Measurements from ENCODE around the gene SKAP2.
A peak's percentile ranks its signal among the peaks of the same experiment; 100 is the strongest.

SKAP2 gene

GRCh38 chr7:26696161-26696560, 168.2 kb downstream of the SKAP2 start:
- no peak for DNase-seq

GRCh38 chr7:26694713-26695112, 169.7 kb downstream of the SKAP2 start:
- no peak for DNase-seq

GRCh38 chr7:26694141-26694540, 170.2 kb downstream of the SKAP2 start:
- DNase-seq: no peak

- DNase-seq: no peak
Observed at GRCh38 chr7:26691886-26692285, 172.5 kb downstream of the SKAP2 start.

GRCh38 chr7:26691406-26691805, 173.0 kb downstream of the SKAP2 start:
- DNase-seq: no peak

GRCh38 chr7:26690135-26690805, 174.1 kb downstream of the SKAP2 start:
- DNase-seq: no peak

- no peak for DNase-seq
Observed at GRCh38 chr7:26688936-26689506, 175.4 kb downstream of the SKAP2 start.

GRCh38 chr7:26688388-26688787, 176.0 kb downstream of the SKAP2 start:
- DNase-seq: no peak

- DNase-seq: no peak
Observed at GRCh38 chr7:26687032-26687431, 177.4 kb downstream of the SKAP2 start.

GRCh38 chr7:26686448-26686981, 177.9 kb downstream of the SKAP2 start:
- DNase-seq: peak in 1 of 51 donors; percentile 2

- no peak for DNase-seq
Observed at GRCh38 chr7:26685606-26686005, 178.8 kb downstream of the SKAP2 start.

GRCh38 chr7:26684447-26684846, 179.9 kb downstream of the SKAP2 start:
- DNase-seq: no peak

- DNase-seq: no peak
Observed at GRCh38 chr7:26683277-26683676, 181.1 kb downstream of the SKAP2 start.

- DNase-seq: peak in 1 of 51 donors; percentile 3
Observed at GRCh38 chr7:26681819-26682418, 182.5 kb downstream of the SKAP2 start.

GRCh38 chr7:26680587-26680986, 183.8 kb downstream of the SKAP2 start:
- no peak for DNase-seq

GRCh38 chr7:26675143-26675887, 189.1 kb downstream of the SKAP2 start:
- no peak for DNase-seq

- DNase-seq: no peak
Observed at GRCh38 chr7:26673858-26674257, 190.5 kb downstream of the SKAP2 start.

- no peak for DNase-seq
Observed at GRCh38 chr7:26673271-26673670, 191.1 kb downstream of the SKAP2 start.

- DNase-seq: no peak
Observed at GRCh38 chr7:26670841-26671240, 193.5 kb downstream of the SKAP2 start.

- DNase-seq: no peak
Observed at GRCh38 chr7:26670290-26670689, 194.1 kb downstream of the SKAP2 start.

- DNase-seq: no peak
Observed at GRCh38 chr7:26668821-26669220, 195.6 kb downstream of the SKAP2 start.

- peak in 40 of 51 donors; percentile 8 to 93 (median 68) for DNase-seq
Observed at GRCh38 chr7:26667514-26668133, 196.8 kb downstream of the SKAP2 start.
